HG03025 (cell line): ENCODE data around the gene TP53.

Source experiments
- ATAC-seq: cut with Tn5 transposase; IDR thresholded peaks from one replicate; pipeline ENCODE4 v1.9.1; 2021; ENCODE audit warnings: mild to moderate bottlenecking, moderate library complexity; ENCODE audit not compliant: unreplicated experiment, low FRiP score

TP53 gene

DNA sequence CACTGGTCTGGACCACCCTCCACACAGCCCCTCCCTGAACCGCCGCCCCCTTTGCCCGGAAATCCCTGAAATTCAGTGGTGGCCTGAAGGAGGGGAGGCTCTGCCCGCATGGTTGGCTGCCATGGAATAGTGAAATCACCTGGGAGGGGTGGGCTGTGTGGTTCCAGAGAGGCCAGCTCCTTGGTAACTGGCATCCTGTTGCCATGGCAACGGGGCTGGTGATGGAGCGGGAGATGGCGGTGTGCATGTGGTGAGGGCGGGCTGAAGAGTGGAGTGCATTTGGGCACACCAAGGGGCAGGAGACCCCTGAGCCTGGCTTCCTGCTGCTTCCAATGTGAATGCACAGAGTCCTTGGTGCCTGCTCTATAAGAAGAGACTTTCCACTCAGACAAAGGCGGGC lies 20.2 kb upstream of the TP53 start:
- no peak for ATAC-seq

DNA sequence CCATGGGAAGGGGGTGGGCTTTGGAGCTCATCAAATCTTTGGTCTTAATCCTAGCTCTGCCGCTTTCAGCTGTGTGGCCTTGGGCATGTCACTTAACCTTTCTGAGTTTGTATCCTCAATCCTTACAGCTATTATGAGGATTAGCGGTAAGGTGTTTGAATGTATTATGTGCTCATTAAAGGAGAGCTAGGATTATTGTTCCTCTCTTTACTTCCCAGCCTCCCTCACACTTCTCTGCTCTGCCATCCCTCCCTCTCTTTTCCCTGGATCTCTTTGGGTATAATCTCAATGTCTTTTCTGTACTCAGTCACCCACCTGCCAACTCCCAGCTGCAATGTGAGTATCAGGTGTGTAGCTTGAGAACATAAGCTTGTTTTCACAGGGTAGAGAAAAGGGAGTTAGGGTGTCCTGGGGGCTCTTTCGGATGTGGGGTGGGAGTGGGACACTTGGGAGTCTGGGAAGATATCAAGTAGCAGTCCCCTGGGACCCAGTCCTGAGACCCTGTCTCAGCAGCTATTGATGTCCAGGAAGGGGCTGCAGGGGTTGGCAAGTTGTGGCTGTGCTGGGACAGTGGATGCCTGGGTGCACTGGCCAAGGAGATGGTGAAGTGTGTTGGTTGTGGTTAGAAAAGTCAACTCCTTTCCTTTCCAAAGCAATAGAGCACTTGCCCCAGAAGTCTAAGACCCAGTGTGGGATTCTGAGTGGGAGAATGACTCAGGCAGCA lies 19.5 kb upstream of the TP53 start:
- no peak for ATAC-seq

DNA sequence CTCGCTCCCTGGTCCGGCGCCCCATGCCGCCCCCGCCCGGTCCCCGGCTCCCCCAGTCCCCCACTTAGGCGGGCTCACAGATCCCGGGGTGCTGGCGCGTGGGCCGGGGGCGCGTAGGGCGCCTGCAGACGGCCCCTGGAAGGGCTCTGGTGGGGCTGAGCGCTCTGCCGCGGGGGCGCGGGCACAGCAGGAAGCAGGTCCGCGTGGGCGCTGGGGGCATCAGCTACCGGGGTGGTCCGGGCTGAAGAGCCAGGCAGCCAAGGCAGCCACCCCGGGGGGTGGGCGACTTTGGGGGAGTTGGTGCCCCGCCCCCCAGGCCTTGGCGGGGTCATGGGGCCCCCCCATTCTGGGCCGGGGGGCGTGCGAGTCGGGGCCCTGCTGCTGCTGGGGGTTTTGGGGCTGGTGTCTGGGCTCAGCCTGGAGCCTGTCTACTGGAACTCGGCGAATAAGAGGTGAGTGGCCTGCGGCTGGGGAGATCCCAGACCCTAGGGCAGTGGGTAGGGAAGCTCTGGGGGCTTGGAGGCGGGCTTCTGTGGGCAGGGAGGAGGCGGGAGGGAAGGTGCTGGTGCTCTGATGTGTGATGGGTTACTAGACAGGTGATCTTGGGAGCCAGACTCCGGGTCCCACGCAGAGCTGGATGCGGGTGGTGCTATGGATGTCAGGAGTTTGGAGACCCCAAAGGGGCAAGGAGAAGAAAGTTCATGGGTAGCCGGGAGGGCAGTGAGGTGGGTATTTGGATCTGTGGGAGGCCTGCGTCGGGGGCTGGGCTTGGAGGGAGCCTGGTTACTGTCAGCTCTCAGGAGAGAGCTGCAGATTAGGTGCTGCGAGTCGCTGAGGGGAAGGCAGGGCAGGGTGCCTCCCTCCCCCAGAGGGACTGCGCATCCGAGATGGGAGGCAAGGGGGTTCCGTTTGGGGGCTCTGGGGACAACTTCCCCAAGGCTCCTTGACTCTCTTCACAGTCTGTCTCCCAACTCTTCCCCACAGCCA lies 18.3 kb upstream of the TP53 start:
- no peak for ATAC-seq

DNA sequence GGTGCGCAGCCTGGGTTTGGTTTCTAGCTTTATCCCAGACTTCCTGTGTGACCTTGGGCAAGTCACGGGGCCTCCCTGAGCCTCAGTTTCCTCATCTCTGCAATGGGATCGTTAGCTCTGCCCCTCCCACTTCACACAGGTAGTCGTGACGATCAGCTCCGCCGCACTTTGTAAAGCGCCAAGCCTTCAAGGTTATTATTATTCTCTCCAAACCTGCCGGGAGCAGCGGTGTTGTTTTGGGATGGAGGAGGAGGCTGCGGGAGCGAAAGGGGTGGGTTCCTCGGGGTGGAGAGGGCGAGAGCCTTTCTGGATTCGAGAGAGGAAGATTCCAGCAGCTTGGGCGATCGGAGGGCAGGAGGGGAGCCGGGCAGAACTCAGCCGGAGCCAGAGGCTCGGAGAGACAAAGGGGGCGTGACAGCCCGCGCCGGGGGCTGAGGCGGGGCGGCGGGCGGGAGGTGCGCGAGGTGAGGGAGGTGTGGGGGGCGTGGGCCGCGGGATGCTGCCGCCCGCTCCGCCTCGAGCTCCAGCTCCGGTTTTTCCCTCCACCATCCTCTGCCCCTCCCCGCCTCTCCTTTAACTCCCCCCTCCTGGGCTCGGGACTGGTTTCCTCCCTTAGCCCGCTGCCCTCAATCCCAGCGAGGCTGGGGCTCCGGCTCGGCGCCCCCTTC lies 17.4 kb upstream of the TP53 start, which contains the start of gene EFNB3:
Gene EFNB3, plus strand, starts transcription at position 602 of the 668 bp plus-strand sequence. CDS start 397 bp downstream, outside the sequence.
- no peak for ATAC-seq

DNA sequence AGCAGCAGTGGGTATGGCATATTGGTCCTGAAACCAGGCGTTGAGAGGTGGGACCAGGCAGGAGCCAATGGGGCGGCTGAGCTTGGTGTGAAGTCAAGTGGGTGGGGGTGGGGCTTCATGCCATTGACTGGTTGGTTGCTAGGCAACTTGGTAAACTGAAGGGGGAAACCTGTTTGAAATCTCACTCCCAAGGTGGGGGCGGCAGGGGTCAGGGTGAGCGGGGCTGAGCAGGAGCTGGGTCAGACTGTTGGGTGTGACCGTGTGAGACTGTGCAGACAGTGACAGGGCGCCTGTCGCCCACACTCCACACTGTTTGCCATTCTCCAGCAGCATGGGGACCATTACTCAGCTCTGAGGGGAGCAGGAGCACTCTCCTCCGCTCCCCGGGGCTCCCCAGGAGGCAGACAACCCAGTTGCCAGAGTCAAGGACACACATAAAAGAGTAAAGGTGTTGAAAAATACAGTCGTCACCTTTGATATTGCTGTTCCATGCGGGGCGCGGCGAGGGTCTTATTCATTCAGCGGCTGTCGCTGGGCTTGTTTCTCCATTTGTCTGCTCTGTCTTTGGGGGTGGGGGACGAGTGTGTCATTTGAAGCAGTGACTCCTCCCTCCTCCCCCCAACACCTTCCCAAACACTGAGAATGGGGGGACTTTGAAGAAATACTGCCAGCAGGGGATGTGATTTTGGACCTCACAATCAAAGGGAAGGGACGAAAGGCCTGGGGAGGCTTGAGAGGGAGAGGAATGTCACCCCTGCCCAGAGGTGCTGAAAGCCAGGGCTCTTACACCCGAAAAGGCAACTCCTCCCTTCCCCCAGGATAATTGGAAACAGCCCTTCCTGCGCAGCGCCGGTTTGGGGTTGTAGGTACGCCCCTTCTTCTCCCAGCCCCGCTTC lies 16.5 kb upstream of the TP53 start:
- no peak for ATAC-seq

DNA sequence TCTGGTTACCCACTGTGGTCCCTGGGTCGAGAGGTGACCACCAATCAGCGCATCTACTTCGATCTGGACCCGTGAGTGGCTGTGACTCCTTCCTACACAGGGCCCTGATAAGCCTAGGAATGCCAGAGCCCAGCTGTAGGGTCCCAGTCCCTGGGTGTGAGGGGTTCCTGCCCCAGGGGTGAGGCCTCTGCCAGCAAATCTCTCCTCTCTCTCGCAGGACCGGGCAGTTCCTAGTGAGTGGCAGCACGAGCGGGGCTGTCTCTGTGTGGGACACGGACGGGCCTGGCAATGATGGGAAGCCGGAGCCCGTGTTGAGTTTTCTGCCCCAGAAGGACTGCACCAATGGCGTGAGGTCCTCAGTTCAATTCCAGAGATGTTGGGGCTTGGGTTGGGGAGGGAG lies 15.5 kb upstream of the TP53 start:
- ATAC-seq = no peak

DNA sequence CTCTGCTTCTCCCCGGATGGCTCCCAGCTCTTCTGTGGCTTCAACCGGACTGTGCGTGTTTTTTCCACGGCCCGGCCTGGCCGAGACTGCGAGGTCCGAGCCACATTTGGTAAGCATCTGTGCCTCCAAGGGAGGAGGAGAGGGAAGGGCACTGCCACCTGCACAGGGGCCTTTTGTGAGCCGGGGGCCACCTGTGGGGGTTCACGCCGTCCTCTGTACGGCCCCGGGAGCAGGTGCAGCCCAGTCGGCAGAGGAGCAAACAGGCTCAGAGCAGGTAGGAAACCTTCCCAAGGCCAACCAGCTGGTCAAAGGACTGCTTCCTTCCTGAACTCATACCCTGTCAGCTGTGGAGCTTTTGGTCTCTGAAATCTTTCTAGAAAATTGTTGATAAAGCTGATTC lies 14.4 kb upstream of the TP53 start:
- no peak for ATAC-seq

DNA sequence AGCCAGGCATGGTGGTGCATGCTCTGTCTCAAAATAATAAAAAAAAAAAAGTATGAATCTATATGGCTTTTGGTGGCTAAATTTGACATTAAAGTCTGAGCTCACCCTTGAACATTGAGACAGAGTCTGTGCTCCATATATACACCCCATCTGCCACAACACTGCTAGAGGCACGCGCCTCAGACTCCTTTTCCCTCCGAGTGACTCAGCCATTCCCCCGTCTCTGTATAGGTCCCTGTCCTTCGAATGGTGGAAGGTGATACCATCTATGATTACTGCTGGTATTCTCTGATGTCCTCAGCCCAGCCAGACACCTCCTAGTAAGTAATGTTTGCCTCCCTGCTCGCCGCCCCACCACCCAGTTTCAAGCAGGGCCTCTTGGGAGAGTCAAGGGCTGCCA lies 13.2 kb upstream of the TP53 start:
- no peak for ATAC-seq

DNA sequence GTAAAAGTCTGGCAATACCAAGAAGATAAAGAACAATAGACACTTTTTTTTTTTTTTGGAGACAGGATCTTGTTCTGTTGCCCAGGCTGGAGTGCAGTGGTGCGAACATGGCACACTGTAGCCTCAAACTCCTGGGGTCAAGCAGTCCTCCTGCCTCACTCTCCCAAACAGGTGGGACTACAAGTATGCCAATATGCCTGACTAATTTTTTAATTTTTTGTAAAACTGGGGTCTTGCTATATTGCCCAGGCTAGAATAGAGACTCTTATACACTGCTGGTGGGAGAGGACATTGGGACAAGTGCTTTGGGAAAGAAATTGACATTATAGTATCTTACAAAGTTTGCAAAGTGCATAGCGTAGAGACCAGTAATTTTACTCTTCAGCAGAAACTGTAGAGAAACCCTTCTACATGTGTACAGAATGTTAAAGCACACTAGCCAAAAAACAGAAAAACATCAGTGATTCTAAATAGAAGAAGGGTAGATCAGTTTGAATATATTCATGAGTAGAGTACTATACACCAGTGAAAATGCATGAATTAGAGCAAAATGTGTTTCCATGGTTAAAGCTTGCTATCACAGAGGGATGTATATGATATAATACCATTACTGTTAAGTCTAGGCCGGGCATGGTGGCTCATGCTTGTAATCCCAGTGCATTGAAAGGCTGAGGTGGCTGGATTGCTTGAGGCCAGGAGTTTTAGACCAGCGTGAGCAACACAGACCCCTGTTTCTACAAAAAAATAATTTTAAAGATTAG lies 10.7 kb upstream of the TP53 start:
- ATAC-seq = no peak

DNA sequence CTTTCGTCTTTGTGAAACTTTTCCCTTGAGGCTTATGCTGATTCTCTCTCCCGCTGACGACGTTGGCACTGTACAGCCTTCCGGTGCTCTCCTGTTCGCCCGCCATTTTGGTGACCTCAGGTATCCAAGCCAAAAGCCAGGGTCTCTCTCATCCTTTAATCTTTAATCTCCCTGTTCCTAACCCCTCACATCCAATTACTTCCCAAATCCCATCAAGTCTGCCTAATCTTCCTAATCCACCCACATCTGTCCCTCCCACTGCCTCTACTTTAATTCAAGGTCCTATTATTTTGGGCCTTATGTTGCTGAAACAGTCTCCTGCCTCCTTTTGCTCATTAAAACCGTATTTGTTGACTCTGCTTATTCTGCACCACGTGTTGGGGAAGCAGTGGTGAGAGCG lies 8.3 kb upstream of the TP53 start:
- no peak for ATAC-seq

DNA sequence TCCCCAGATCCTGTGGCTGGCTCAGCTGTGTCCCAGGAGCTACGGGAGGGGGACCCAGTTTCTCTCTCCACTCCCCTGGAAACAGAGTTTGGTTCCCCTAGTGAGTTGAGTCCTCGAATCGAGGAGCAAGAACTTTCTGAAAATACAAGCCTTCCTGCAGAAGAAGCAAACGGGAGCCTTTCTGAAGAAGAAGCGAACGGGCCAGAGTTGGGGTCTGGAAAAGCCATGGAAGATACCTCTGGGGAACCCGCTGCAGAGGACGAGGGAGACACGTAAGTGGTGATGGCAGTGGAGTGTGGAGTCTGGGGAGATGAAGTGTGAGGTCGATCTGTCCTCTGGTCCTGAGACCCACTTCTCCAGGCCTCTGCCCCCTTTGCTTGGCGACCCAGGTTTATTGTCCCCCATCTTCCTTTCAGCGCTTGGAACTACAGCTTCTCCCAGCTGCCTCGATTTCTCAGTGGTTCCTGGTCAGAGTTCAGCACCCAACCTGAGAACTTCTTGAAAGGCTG lies 1.6 kb upstream of the TP53 start:
- ATAC-seq = no peak

DNA sequence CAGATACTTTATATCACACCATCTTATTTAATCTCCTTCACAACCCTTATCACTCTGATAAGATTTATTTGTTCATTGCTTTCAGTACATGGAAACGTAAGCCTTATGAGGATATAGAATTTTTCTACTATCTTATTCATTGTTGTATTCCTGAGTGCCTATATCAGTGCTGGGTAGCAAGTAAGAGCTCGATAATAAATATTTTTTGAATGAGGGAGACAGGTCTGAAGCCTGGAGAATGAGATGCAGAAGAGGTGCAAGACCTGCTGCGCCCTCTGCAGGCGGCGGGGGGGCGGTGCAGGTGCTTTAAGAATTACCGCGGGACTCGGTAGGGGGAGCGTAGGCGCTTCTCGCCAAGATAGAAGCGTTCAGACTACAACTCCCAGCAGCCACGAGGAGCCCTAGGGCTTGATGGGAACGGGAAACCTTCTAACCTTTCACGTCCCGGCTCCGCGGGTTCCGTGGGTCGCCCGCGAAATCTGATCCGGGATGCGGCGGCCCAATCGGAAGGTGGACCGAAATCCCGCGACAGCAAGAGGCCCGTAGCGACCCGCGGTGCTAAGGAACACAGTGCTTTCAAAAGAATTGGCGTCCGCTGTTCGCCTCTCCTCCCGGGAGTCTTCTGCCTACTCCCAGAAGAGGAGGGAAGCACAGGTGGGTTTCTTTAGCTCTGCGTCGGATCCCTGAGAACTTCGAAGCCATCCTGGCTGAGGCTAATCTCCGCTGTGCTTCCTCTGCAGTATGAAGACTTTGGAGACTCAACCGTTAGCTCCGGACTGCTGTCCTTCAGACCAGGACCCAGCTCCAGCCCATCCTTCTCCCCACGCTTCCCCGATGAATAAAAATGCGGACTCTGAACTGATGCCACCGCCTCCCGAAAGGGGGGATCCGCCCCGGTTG lies 868 bp upstream of the TP53 start, which contains the start of gene WRAP53:
Gene WRAP53, plus strand, starts transcription at position 570 of the 900 bp plus-strand sequence. Its CDS starts 172 bp downstream, at position 742.
- ATAC-seq = peak; percentile 58

DNA sequence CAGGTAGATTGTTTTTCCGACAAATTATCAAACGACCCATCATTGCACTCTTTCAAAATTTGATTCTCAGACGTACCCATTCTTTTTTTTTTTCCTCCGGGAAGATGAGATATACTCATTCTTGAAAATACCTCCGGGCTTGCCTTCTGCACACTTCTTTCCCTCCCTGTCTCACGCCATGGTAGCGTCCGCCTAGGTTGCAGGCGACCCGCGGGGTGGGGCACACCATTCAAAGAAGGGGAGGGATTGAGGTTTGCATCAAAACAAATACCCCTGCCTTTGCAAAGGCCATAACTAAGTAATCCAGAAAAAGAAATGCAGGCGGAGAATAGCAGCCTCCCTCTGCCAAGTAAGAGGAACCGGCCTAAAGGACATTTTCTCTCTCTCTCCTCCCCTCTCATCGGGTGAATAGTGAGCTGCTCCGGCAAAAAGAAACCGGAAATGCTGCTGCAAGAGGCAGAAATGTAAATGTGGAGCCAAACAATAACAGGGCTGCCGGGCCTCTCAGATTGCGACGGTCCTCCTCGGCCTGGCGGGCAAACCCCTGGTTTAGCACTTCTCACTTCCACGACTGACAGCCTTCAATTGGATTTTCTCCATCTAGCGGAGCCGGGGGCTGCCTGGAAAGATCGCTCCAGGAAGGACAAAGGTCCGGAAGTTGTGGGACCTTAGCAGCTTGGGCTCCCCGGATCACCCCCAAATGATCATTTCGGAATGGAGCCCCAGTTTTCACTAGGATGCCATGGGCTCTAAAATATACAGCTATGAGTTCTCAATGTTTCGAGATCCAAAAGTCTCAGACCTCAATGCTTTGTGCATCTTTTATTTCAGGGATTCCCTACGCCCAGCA lies 843 bp downstream of the TP53 start:
- peak; percentile 51 for ATAC-seq

DNA sequence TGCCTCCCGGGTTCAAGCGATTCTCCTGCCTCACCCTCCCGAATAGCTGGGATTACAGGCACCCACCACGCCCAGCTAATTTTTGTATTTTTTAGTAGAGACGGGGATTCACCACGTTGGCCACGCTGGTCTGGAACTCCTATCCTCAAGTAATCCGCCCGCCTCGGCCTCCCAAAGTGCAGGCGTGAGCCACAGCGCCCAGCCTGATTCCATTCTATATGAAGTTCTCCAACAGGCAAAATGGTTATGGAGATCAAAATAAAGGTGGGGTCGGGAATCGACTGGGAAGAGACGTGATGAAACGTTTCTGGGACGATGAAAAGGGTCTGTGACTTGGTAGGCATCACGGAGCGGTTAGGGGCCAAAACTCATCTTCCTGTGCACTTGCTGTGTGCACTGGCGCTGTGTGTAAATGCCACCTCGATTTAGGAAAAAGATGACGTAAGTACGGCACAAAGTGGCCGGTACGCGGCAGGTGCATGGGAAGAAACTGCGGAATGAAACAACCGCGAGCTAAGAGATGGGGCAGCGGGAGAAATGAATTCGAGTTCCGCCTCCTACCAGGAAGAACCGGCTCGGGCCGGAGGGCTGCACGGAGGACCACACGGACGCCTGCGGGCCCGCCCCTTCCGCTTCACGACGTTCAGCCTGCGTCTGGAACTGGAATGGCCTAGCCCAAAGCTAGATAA lies 1.6 kb downstream of the TP53 start:
- peak; percentile 32 for ATAC-seq

DNA sequence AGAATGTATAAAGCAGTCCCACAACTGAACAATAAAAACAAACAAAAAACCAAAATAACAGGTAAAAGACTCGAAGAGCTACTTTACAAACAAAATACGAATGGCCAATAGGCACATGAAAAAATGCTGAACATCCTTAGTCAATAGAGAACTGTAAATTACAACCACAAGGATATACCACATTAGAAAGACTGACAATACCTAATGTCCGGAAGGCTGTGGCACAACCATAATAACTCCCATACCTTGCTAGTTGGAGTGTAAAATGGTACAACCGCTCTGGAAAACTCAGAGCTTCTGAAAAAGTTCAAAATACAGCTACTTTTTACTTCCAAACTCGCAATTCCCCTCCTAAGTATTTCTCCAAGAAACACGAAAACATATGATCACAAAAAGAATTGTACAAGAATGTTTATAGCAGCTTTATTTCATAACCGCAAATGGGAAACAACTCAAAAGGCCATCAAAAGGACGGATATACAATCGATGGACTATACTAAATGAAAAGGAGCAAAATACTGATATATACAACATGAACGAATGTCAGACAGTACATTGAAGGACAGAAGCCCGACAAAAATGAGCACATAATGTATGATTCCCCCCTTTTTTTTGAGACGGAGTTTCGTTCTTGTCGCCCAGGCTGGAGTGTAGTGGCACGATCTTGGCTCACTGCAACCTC lies 2.3 kb downstream of the TP53 start:
- no peak for ATAC-seq
